T1000 (cell line): Measurements from ENCODE around the gene NDUFS6.

Source experiments
- DNase-seq: peaks from one replicate; lab custom pipeline; 2025; ENCODE audit warnings: mixed read lengths; lab: John Stamatoyannopoulos, UW

The NDUFS6 gene

DNA sequence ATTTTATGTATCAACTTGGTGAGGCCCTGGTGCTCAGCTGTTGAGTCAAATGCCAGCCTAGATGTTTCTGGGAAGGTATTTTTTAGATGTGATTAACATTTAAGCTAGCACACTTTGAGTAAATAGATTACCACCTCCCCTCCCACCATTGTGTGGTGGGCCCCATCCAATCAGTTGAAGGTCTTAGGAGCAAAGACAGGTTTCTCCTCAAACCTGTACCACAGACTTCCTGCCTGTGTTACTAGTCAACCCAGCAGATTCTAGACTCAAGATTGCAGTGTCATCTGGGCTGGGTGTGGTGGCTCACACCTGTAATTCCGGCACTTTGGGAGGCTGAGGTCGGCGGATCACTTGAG, 35.3 kb upstream of the NDUFS6 start:
- no peak for DNase-seq

GRCh38 chr5:1767524-1768282, 33.5 kb upstream of the NDUFS6 start:
- DNase-seq = no peak

DNA sequence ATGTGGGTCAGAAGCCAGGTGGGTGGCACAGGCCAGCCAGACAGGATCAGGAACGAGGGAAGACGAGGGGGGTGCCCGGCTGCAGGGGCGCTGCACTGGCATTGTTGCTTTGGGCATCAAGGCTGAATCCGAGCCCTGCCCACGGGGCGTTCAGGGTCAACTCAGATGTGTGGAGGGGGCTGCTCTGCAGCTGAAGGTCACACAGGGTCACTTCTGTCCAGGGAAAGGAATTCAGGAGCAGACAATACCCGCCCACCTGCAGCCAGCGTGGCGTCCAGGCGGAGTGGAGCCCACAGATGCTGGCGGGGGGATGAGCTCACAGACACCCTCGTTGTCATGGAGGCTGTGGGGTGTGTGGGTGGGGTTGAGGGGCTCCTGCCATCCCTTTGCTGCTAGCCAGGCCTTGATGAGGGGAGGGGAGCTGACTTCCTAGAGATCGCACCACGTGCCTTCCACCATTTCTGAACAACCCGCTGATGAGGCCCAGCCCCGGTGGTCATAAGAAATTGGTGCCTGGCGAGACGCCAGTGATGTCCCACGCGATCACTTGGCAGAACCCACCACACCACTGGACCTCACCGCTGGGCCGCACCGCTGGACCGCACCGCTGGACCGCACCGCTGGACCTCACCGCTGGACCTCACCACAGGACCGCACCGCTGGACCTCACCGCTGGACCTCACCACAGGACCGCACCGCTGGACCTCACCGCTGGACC, 32.8 kb upstream of the NDUFS6 start:
- DNase-seq = no peak

DNA sequence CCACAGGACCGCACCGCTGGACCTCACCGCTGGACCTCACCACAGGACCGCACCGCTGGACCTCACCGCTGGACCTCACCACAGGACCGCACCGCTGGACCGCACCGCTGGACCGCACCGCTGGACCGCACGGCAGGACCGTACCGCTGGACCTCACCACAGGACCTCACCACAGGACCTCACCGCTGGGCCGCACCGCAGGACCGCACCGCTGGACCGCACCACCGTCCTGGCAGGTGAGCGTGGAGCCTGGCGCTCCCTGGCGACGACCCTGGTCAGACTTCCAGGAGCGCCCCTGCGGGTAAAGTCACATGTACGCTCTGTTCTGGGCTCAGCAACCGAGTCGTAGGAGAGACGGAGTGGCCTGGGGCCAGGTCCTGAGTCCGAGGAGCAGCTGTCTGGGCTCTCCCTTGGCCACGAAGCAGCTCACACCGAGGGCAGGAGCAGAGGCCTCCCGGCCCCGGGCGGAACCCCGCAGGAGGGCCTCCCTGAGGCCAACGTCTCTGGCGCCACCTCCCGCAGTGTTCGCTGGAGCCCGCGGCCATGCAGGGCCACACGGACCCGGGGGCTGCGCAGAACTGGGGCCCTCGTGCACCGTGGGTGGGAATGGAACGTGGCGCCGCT, 32.1 kb upstream of the NDUFS6 start:
- no peak for DNase-seq

DNA sequence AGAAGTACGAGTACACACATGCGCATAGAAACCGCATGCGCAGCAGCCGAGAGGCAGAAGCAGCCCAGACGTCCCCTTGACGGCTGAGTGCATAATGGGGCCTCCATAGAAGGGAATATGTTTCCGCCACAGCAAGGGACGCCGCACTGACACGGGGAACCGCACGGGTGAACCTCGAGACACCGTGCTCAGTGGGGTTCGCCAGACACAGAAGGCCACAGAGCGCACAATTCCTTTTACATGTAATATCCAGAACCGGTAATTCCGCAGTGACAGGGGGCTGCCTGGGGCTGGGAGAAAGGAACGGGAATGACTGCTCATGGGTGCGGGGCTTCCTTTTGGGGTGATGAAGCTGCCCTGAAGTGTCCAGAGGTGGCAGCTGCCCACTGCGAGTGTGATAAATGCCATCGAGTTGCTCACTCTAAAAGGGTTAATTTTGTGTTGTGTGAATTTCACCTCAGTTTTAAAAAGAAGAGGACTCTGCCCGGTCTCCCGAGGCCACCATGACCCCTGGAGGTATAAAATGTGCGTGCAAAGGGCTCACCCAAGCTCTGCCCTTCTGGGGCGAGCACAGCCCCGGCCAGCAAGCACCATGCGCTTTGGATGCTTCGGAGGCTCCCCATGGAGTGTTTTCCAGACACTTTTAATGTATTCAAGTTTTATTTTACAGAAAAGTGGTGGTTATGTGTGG, 31.3 kb upstream of the NDUFS6 start:
- no peak for DNase-seq

DNA sequence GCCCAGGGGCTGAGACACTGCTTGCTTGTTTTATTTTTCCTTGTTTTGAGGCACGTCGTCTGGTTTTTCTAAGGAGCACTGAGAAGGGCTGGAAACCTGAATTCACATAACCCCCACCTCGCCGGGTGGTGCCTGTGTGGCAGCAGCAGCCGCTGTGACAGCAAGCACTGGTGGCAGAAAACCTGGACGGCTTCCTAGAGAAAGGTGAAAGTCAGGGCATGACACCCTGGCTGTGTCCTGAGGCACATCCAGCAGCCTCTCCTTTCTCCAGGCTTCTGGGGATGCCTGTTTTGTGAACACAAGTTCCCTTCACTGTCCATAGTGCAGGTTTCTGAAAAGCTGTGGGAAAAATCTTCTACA, 30.8 kb upstream of the NDUFS6 start:
- DNase-seq = no peak

DNA sequence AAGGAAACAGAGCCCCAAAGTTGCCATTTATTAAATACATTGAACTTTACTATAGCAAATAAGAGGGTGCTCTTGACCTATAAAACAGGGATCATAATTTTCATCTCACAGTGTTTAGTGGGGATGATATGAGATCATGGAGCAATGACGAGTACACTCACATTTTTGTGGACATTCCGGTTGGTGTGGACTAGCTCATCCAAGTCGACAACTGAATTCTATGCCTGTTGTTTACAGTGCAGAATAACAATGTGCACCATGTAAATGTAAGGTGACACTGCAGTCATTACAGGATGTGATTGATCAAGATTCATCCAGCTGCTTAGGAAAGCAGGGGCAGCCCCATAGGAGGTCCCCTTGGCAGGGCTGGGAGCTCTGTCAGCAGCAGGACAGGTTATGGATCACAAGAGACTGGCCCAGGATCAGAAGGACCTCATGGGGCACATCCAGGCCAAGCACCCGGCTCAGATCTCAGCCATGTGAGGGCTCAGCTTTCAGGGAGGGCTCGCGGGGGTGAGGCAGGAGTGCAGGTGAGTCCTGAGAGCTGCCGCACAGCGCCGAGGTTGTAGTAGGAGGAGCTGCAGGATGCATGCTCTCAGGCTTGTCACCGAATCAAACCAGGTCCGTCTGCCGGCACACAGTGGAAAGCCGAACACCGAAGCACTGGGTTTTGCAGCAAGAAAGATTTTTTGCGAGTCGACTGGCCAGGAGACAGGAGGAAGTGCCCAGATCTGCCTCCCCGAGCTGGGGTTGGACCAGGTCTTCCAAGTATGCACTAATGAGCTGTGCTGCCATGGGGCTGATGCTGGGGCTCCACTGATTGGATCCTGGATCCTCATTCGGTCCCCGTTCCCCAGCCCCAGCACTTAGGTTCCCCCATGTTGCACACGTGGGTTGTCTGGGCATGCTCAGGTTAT, 29.8 kb upstream of the NDUFS6 start:
- no peak for DNase-seq

DNA sequence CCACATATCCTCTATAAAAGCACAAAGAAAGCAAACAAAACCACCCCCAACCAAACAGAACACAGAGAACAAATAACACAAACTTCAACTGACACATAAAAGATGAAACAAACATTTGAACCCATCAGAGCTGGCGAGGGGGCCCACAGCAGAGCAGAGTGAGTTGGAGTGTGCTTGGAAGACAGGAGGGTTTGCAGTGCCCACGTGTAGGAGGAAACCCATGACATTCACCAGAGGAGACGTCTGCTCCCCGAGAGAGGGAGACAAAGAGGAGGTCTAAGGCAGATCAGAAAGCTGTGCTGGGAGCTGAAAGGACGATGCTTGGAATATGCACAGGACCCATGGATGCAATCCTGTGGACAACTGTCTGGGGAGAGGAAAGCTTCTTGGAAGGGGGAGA, 28.6 kb upstream of the NDUFS6 start:
- DNase-seq = no peak

DNA sequence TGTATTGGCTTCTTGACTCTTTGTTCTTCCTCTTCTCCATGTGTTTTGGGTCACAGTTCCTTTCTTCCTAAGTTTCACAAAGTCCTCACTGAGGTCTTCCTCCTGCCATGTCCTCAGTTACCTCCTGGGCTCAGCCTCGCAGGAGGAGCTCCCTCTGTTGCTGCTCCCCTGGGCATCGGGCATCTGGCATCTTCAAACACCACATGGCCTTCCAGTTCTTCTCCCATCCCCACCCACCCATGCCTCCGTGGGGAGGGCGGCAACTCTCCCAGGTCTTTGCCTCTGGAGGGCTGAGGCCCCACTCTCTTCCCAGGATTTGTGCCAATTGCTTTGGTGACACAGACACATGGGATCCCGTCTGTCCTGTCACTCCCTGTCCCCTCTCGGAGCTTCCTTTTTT, 24.4 kb upstream of the NDUFS6 start:
- no peak for DNase-seq

DNA sequence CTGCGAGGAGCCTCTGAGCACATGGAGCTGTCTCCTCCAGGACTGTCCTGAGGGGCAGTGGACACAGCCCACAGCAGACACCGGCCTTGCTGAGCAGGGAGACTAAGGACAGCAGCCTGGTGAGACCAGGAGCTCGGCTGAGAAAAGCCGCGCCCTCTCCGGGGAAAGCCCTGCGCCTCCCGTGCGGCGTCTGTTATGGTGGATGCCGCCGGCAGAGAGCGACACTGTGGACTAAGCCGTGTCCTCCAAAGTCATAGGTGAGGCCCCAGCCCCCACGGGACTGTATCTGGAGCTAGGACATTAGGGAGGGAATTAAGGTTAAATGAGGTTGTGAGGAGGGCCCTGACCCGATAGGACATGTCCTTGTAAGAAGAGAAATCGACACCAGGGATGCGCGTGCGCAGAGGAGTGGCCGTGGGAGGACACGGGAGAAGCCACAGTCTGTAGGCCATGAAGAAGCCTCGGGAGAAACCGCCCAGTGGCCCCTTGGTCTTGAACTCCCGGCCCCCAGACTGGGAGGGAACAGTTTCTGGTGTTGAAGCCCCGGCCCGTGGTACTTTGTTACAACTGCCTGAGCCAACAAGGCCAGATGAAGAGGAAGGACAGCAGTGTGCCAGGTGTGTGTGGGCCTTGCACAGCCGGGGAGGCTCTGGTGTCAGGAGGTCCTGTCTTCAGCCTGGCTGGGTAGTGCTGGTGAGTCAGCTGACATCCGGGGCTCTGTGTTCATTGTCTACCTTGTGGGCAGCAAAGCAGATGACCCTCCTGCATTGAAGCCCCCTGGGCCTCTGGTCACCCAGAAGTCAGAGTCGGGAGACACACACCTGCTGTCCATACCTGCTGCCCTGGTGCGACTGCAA, 23.7 kb upstream of the NDUFS6 start:
- no peak for DNase-seq

DNA sequence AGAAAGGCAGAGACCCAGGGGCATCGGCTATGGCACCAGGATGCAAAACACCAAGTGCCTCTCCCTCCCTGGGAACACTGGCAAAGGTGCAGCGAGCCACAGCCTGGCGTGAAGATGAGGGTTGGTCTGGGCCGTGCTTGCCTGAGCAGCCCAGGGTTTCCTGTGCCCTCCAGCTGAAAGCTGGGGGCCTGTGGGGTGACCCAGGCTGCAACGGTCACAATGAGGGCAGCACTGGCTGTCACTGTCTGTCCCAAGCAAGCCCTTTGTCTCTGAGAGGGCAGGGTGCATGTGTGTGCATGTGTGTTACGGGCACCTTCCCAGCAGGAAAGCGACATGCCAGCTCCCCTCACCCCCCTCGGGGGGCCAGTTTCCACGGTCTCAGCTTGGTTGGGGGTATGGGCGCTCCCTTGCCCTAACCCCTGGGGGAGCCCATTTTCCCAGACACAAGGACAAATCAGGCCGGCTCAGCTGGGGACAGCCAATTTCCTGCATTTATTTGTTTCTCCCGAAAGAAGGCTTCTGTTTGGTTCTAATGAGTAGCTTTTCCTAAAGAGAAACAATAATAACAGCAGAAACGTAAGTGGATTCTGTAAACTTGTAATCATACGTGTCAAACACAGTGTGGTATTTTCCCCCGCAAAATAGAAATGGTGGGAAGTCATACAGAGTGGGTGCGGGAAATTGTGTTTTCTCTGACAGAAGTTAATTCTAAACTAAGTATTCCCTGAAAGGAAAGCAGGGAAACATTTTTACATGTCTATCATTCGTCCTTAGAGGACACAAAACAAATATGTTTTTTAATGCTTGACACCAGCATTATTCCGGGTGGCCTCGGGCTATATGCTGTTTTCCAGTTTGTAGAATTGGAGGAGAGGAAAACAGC, 22.8 kb upstream of the NDUFS6 start:
- no peak for DNase-seq

GRCh38 chr5:1779021-1779680, 22.1 kb upstream of the NDUFS6 start:
- no peak for DNase-seq

- DNase-seq = no peak
These were observed 21.2 kb upstream of the NDUFS6 start for GRCh38 chr5:1779782-1780613.

GRCh38 chr5:1780614-1780930, 20.6 kb upstream of the NDUFS6 start:
- DNase-seq = no peak

DNA sequence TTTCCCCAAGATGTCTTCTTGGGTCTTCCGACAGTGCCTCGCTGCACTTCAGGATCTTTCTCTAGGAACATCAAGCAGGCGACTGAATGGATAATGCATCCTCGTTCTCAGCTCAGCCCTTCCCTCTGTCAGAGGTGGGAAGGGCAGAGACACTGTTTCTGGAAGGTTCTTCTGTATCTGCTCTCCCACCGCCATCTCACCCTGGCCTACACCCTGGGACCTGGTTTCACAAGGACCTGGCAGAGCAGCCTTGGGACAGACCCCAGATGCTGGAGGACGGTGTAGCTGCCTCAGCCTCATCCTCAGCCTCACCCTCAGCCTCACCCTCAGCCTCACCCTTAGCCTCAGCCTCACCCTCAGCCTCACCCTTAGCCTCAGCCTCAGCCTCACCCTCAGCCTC, 20.1 kb upstream of the NDUFS6 start:
- no peak for DNase-seq

GRCh38 chr5:1781726-1782384, 19.4 kb upstream of the NDUFS6 start:
- no peak for DNase-seq

- no peak for DNase-seq
These were observed 18.6 kb upstream of the NDUFS6 start for GRCh38 chr5:1782385-1783215.
